CD4-positive, alpha-beta T cell treated with Interleukin-17A for 1 hour (primary cell): ENCODE measurements around the gene OOEP.
A peak's percentile ranks its signal among the peaks of the same experiment; 100 is the strongest.
"Not testable (repeated sequence)": the region's sequence is repeated elsewhere in the genome, so short reads cannot be mapped to it uniquely, and the experiment has no call there.

Source experiments
- DNase-seq: peaks from one replicate; pipeline ENCODE4 v3.0.0-alpha.2; 2020

The OOEP gene

GRCh38 chr6:73369563-73369962, at the start of gene OOEP:
TSS of gene OOEP (minus strand) at chr6:73369897. CDS start at chr6:73369792, 105 bp downstream.
- no peak for DNase-seq

GRCh38 chr6:73418081-73418741, 48.5 kb upstream of the OOEP start:
- DNase-seq: no peak

DNA sequence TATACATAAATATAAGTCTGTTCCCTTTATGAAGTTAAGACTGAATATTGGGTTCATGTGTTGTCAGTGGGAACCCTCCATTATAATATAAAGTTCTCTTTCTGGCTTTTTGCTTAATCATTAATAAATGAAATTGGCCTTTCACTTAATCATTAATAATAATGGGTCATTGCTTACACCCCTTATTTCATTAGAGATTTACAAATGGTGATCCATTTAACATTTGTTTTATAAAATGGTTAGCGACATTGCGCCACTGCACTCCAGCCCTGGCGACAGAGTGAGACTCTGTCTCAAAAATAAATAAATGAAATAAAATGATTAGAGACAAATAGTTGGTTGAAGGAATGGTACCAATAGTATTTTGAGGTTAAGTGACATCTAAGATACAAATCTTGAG, 43.4 kb upstream of the OOEP start:
- no peak for DNase-seq

DNA sequence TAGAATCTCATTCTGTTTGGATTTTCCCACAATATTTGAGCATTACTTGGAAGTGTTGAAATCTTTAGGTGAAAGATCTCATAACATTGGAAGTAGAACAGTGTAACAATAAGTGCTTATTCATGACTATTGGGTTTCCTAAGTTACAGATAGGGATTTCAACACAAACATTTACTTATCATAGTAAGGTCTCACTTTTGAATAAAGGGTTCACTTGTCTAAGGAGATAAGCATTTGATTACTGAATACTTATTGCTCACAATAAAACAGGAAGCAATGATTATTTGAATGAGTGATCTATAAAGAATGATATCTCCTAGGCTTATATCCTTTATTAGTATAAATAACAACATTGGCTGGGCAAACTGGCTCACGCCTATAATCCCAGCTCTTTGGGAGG, 39.7 kb upstream of the OOEP start:
- no peak for DNase-seq

DNA sequence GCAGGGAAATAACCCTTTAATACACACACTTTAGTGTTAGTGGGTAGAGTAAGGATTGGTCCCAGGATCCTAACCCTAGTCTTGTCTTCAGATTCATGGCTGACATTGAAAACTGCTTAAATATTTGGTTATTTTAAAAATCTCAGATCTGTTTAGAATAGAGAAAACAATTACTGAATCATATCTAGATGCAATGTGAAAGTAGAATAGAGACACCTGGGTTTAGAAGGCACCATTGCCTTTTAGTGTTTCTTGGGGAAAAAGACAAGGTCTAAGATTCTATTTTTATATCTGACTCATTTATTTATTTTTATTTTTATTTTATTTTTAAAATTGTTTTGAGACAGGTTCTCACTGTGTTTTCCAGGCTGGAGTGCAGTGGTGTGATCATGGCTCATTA, 31.0 kb upstream of the OOEP start:
- DNase-seq: no peak

DNA sequence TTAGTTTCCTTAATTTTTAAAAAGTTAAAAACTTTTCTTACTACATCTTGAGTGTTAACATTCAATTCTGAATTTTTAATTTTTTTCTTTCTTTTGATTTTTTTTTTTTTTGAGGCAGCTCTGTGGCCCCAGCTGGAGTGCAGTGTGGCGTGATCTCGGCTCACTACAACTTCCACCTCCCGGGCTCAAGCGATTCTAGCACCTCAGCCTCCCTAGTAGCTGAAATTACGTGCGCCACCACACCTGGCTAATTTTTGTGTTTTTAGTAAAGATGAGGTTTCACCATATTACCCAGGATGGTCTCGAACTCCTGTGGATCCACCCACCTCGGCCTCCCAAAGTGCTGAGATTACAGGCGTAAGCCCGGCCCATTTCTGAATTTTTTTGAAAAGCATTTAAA, 26.2 kb upstream of the OOEP start:
- no peak for DNase-seq

DNA sequence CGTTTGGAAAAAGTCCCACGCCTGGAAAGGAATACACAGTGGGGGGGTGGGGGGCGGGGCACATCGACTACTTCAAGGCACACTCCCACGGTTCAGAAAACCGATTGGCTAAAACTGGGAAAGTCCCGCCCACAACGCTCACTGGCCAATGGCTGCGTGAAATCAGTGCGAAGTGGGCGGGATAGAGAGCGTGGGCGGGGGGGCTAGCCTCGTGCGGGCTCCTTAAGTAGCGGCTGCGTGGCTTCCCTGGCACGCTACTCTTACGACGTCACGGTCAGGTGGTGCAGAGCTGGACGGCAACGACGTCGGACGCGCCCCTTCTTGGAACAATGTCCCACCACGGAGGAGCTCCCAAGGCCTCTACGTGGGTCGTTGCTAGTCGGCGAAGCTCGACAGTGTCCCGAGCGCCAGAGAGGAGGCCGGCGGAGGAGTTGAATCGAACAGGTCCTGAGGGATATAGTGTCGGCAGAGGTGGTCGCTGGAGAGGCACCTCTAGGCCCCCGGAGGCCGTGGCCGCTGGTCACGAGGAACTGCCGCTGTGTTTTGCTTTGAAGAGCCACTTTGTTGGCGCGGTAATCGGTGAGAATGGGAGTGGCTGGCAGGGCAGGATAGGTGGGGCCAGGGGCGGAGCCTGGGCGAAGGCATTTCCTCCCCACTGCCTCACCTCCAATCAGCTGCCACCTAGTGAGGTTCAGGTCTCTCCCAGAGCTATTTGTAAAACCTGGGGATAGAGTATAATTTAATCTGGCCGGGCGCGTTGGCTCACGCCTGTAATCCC, 25.1 kb upstream of the OOEP start, which contains the start of gene DDX43:
TSS of gene DDX43 (plus strand) at position 252 of the 778 bp plus-strand sequence. CDS start at position 330, 78 bp downstream.
- peak; percentile 85 for DNase-seq

DNA sequence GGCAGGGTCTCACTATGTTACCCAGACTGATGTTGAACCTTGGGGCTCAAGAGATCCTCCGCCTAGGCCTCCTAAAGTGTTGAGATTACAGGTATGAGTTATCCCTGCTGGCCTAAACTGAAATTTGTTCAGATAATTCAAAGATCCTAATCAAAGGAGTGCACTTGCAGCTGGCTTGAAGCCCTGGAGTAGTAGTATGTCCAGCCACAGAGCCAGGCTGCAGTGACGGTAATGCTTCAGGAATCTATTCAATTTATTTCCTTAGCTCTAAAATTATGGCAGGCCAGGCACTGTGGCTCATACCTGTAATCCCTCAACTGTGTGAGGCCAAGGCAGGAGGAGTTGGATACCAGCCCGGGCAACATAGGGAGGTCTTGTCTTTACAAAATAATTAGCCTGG, 23.6 kb upstream of the OOEP start:
- DNase-seq: no peak

- not testable (repeated sequence) for DNase-seq
Measured at GRCh38 chr6:73392188-73392587, 22.5 kb upstream of the OOEP start.

GRCh38 chr6:73391675-73392074, 22.0 kb upstream of the OOEP start:
- peak; percentile 30 for DNase-seq

DNA sequence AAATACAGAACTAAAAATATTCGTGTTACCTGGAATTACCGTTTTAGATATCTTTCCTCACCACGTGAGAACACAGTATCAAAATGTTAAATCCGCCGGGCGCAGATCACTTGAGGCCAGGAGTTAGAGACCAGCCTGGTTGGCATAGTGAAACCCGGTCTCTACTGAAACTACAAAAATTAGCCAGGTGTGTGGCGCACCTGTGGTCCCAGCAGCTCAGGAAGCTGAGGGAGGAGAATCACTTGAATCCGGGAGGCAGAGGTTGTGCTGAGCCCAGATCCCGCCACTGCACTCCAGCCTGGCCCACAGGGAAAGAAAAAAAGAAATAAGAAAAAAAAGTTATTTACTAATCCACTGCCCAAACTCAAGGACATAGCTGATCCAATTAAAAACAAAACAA, 20.2 kb upstream of the OOEP start:
- DNase-seq: no peak

- DNase-seq: peak; percentile 75
Measured at GRCh38 chr6:73388800-73389512, 19.3 kb upstream of the OOEP start.

DNA sequence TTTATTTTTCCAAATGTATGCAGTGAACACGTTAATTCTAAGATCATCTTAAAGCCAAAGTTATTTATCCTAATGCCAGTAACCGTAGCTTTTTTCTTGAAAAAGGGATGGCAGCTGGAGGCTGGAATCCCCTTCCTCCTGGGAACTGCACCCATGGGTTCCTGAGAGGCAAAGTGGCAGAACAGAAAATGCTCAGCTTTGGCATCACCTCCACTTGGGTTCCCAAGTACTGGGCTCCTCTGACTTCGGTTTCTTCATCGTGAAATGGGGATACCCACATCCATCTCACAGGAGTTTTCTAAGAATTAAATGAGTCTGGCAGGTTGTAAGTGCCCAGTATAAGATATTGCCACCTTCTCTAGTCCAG, 18.7 kb upstream of the OOEP start:
- no peak for DNase-seq

GRCh38 chr6:73382462-73383113, 12.9 kb upstream of the OOEP start:
- DNase-seq: no peak

DNA sequence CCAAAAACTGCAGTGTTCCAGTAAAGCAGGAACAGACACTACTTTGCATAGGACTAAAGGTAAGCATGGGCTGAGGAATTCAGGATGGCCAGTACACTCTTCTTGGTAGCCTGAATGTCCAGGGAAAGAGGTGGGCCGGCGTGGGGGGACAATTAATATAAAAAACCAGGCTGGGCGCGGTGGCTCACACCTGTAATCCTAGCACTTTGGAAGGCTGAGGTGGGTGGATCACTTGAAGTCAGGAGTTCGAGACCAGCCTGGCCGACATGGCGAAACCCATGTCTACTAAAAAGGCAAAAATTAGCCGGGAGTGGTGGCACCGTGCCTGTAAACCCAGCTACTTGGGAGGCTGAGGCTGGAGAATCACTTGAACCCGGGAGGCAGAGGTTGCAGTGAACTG, 11.8 kb upstream of the OOEP start:
- DNase-seq: not testable (repeated sequence)

DNA sequence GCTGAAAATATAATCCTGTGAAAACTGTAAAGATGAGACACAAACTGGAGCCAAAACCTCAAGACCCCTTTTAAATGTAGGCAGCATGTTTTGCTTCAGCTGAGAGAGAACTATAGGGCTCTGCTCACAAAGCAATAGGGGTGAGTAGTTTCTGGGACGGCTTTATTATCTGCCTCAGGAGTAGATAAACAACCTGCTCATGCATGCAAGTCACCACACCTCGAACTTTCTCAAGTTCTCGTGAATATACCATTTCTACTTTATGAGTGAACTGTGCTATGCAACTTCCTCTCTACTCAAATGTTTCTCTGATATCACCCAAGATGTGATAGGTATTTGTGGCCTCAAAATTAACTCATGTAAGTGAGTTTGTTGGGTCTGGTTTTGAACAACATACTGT, 7.5 kb upstream of the OOEP start:
- no peak for DNase-seq

GRCh38 chr6:73375216-73375615, 5.5 kb upstream of the OOEP start:
- DNase-seq: no peak

DNA sequence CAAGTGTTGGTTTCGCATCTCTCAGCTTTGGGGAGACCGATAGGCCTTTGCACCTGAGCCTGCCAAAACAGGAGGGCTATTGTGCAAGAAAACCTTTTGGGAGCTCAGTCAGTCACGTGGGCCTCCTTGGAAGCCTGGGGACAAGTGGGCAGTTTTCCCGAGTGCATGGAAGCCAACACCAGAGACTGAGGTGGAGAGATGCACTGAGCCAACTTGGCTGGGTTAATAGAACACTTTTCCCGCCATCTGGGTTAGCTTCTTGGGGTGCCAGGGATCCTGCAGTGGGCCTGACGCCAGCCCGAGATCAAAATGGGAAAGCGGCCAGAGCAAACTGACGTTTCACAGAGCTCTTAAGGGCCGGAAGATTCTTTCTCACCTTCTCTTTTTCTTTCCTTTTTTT, 2.8 kb upstream of the OOEP start:
- no peak for DNase-seq

- DNase-seq: no peak
Measured at GRCh38 chr6:73371984-73372383, 2.3 kb upstream of the OOEP start.

- DNase-seq: no peak
Measured at GRCh38 chr6:73369157-73369556, 540 bp downstream of the OOEP start.

DNA sequence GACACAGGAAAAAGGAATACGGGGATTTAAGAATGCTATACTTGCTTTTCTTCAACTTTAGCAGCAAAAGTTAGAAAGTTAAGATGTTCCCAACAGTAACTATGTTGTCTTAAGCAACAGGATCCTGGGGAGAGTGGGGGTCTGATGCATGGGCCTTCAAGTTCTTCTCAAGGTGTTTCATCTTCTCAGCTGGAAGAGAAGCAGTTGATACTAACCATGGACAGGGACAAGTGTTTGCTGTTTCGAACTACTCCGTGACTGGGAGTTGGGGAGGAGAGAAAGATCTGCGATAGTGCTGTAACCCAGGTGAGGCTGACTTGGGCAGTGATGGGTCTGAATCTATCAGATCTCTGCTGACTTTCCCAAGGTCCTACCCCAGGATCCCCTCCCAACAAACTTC, 1.0 kb downstream of the OOEP start:
- DNase-seq: no peak

- DNase-seq: no peak
Measured at GRCh38 chr6:73367761-73368355, 1.8 kb downstream of the OOEP start.

DNA sequence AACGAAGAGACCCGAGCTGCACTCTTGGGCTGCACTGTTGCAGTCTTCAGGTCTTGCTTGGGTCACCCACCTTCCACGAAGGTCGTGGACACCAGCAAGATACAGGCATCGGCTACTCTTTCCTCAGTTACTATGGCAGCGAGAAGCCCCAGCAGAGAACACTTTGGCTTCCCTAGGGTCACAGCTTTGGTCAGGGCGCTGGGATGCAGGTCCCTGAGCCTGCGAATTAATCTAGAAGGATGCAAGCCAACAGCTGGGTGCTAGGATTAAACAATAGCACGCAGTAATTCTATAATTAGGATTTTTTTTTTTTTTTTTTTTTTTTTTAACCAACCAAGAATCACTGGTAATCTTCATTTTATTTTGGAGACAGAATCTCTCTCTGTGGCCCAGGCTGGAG, 5.1 kb downstream of the OOEP start:
- no peak for DNase-seq
